Prostate gland (tissue), 2 donors: ENCODE results near the gene RAB6B. TPM values are rescaled to one million over a fixed set of nuclear protein-coding genes. Genes with fewer than 3 reads are reported as not detected.

Source experiments
- DNase-seq: peaks from one replicate; pipeline ENCODE4 v3.0.0-alpha.2; 2019; ENCODE audit warnings: low spot score
- H3K27ac ChIP-seq, 2 donors: fragments of 200-600 bp; sonication (generic); 2 replicates each; pipeline ENCODE4 v1.5.1; 2017 to 2019
- H3K27me3 ChIP-seq: fragments of 200-600 bp; sonication (generic); replicated peaks from 2 replicates; pipeline ENCODE4 v1.5.1; 2019; ENCODE audit not compliant: insufficient read depth
- H3K36me3 ChIP-seq, 2 donors: fragments of 200-600 bp; sonication (generic); 1 replicate in 1 of 2; 2 replicates in 1 of 2; pipeline versions ENCODE4 v1.5.1 to v1.8.1; 2017 to 2019
- H3K4me1 ChIP-seq: fragments of 200-600 bp; sonication (generic); replicated peaks from 2 replicates; pipeline ENCODE4 v1.5.1; 2019
- H3K4me3 ChIP-seq, 2 donors: fragments of 200-600 bp; sonication (generic); 2 replicates each; pipeline ENCODE4 v1.5.1; 2017 to 2019
- H3K9me3 ChIP-seq: fragments of 200-600 bp; sonication (generic); 2 replicates; pipeline ENCODE4 v1.5.1; 2017
- CTCF ChIP-seq, 4 experiments: fragments of 200-600 bp in 2 of 4; fragments of 450-650 bp in 2 of 4; sonication (generic) in 2 of 4; IDR thresholded peaks; 1 replicate in 3 of 4; 2 replicates in 1 of 4; pipeline ENCODE4 v1.5.1; 2016 to 2019; ENCODE audit warnings: antibody characterized with exemption in 4 of 4, mild to moderate bottlenecking in 2 of 4, moderate library complexity in 2 of 4
- POLR2A ChIP-seq: fragments of 450-650 bp; IDR thresholded peaks from one replicate; pipeline ENCODE4 v1.6.1; 2016; ENCODE audit warnings: antibody characterized with exemption, mild to moderate bottlenecking
- POLR2AphosphoS5 ChIP-seq: sonication (generic); formaldehyde crosslinking; IDR thresholded peaks from one replicate; pipeline ENCODE4 v1.6.1; 2017; ENCODE audit warnings: antibody characterized with exemption
- WGBS: methylation state at CpG from one replicate; pipeline ENCODE4 v1.1.5; 2018; 5-methylcytosine and 5-hydroxymethylcytosine counted together
- intact Hi-C: fragments of 100-400 bp; cut with DNase I; formaldehyde crosslinking; loops from one replicate; pipeline ENCODE4 v1.14.2; 2022
- total RNA-seq, 2 donors: library from RNA; depleted of rRNA; stranded (reverse); fragments of >200 nt; gene quantifications; one replicate each; pipeline ENCODE4 v1.1.0, GENCODE V29; 2016

RAB6B gene
- total RNA-seq, 2 donors from 2014 or later, result 4.5 to 7.1 TPM

DNA sequence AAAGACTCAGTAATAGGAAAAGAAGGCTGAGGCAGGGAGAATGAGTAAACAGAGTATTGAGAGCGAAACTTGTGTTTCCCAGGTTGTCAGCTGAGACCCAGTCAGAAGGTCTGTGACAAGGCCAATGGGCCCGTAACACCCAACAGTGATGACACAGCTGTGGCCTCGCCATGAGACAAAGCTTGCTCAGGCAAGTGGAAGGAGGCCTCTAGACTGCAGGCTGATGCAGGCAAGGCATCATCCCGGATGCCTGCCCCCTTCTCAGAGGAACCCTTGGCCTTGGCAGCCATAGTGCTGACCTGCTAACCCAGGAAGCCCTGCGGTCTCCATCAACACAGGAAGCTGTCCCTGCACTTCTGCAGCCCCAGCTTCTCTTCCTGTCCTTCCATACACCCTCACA lies 15.4 kb downstream of the RAB6B start:
- 95% methylated on average over 5 of the region's 5 CpGs for WGBS
- Histone ChIP-seq H3K27me3 (no peaks in the 10 kb centered on the region), H3K9me3 (no peaks in the 10 kb centered on the region), H3K27ac (no peak overlapping the region), H3K4me3 (no peak overlapping the region), H3K36me3 (no peaks in the 10 kb centered on the region), H3K4me1 (no peaks in the 10 kb centered on the region)
- TF ChIP-seq POLR2A, result no peak
- TF ChIP-seq POLR2AphosphoS5, result no peak
- no peak for TF ChIP-seq CTCF (IDR thresholded peaks at IDR 0.05)
- intact Hi-C loops, result no loop called here
- no peak for DNase-seq

DNA sequence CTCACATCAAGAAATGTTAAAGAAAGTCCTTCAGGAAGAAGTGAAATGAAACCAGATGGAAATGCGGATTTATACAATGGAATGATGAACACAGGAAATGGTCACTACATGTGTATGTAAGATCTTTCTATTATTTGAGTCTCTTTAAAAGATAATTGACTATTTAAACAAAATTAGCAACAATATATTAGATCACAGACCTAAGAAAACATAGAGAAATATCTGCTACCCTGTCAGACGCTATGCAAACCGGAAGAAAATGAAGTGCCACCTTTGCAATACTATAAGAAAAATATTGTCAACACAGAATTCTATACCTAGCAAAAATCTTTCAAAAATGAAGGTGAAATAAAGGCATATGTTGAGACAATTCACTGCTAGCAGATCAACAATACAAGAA lies 17.2 kb downstream of the RAB6B start:
- intact Hi-C loops, result no loop called here
- Histone ChIP-seq H3K36me3 (no peaks in the 10 kb centered on the region), H3K9me3 (no peaks in the 10 kb centered on the region), H3K27me3 (no peaks in the 10 kb centered on the region), H3K4me1 (no peaks in the 10 kb centered on the region), H3K27ac (no peak overlapping the region), H3K4me3 (no peak overlapping the region)
- WGBS, result 98% methylated on average over 3 of the region's 3 CpGs
- DNase-seq, result no peak
- no peak for TF ChIP-seq POLR2A
- TF ChIP-seq CTCF (IDR thresholded peaks at IDR 0.05), result no peak
- TF ChIP-seq POLR2AphosphoS5, result no peak

DNA sequence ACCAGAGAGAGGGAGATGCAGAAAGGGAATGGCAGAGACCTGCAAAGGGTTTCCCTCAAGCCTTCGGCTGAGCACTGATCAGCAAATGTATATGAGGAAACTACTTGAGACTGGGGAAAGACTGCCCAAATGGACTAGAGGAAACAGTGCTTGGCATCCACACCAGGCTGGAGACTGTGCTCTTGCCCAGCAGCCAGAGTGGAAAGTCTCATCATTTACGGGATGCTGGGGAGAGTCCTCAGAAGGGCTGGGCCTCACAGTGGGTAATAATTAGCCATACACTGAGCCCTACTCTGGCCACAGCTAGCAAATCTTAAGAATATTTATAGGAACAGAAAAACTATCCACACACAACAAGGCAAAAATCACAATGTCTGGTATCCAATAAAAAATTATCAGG lies 18.5 kb downstream of the RAB6B start:
- no peak overlapping the region for H3K4me3 ChIP-seq
- DNase-seq, result no peak
- H3K27me3 ChIP-seq, result no peaks in the 10 kb centered on the region
- H3K9me3 ChIP-seq, result no peaks in the 10 kb centered on the region
- no peak overlapping the region for H3K27ac ChIP-seq
- no peak for TF ChIP-seq POLR2A
- no peaks in the 10 kb centered on the region for H3K36me3 ChIP-seq
- H3K4me1 ChIP-seq, result no peaks in the 10 kb centered on the region
- intact Hi-C loops, result no loop called here
- WGBS, result 89% methylated on average over 2 of the region's 2 CpGs

GRCh38 chr3:133874761-133875438 lies 20.8 kb downstream of the RAB6B start:
- H3K36me3 ChIP-seq, result no peaks in the 10 kb centered on the region
- 86% methylated on average over 8 of the region's 8 CpGs for WGBS
- H3K27me3 ChIP-seq, result no peaks in the 10 kb centered on the region
- no peaks in the 10 kb centered on the region for H3K4me1 ChIP-seq
- H3K9me3 ChIP-seq, result no peaks in the 10 kb centered on the region
- no peak overlapping the region for H3K4me3 ChIP-seq
- intact Hi-C loops, result no loop called here
- no peak overlapping the region for H3K27ac ChIP-seq
- TF ChIP-seq POLR2A (no peak), POLR2AphosphoS5 (no peak), CTCF (IDR thresholded peaks at IDR 0.05) (no peak)
- DNase-seq, result no peak

DNA sequence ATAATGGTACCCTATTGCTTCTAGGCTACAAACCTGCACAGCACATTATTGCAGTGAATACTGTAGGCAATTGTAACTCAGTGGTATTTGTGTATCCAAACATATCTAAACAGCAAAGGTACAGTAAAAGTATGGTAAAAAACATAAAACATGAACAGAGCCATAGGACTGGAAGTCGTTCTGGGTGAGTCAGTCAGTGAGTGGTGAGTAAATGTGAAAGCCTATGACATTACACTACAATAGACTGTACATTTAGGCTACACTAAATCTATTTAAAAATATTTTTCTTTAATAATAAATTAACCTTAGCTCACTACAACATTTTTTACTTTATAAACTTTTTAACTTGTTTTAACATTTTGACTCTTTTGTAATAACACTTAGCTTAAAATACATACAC lies 21.3 kb downstream of the RAB6B start:
- H3K27me3 ChIP-seq, result no peaks in the 10 kb centered on the region
- DNase-seq, result no peak
- H3K36me3 ChIP-seq, result no peaks in the 10 kb centered on the region
- H3K4me1 ChIP-seq, result no peaks in the 10 kb centered on the region
- TF ChIP-seq CTCF (IDR thresholded peaks at IDR 0.05) (no peak), POLR2AphosphoS5 (no peak), POLR2A (no peak)
- no peak overlapping the region for H3K27ac ChIP-seq
- WGBS, result 84% methylated on average over 1 of the region's 1 CpG
- H3K4me3 ChIP-seq, result no peak overlapping the region
- no peaks in the 10 kb centered on the region for H3K9me3 ChIP-seq
- intact Hi-C loops, result no loop called here
